NT2/D1 (cell line): ENCODE measurements around the gene SFSWAP.

Experiments
- DNase-seq: peaks from one replicate; pipeline ENCODE4 v3.0.0-alpha.2; 2011; ENCODE audit warnings: low read depth, low spot score
- H3K27me3 ChIP-seq: 2 replicates; pipeline ENCODE4 v1.6.0; 2011; ENCODE audit warnings: mild to moderate bottlenecking; ENCODE audit not compliant: insufficient read length, insufficient read depth
- H3K36me3 ChIP-seq: 2 replicates; pipeline ENCODE4 v1.6.1; 2011; ENCODE audit warnings: mild to moderate bottlenecking, low read length, mixed read lengths; ENCODE audit not compliant: insufficient read depth, insufficient read length
- H3K4me1 ChIP-seq: 2 replicates; pipeline ENCODE4 v1.5.1; 2011; ENCODE audit not compliant: insufficient read depth, insufficient read length
- H3K4me3 ChIP-seq: 2 replicates; pipeline ENCODE4 v1.5.1; 2011; ENCODE audit warnings: low read depth; ENCODE audit not compliant: insufficient read length
- H3K9ac ChIP-seq: 2 replicates; pipeline ENCODE4 v1.6.0; 2011; ENCODE audit warnings: low read depth; ENCODE audit not compliant: insufficient read length
- H3K9me3 ChIP-seq: 2 replicates; pipeline ENCODE4 v1.5.1; 2011; ENCODE audit warnings: mild to moderate bottlenecking, low read length; ENCODE audit not compliant: insufficient read depth
- SUZ12 ChIP-seq: IDR thresholded peaks from 2 replicates; pipeline ENCODE4 v1.6.1; 2011; ENCODE audit not compliant: insufficient read length, insufficient read depth; ENCODE audit errors: extremely low read depth
- YY1 ChIP-seq: IDR thresholded peaks from 2 replicates; pipeline ENCODE4 v1.6.1; 2011; ENCODE audit not compliant: insufficient read length, insufficient read depth
- ZNF274 ChIP-seq: IDR thresholded peaks from 2 replicates; pipeline ENCODE4 v1.6.1; 2011; ENCODE audit warnings: mild to moderate bottlenecking, low read depth, low read length

Gene SFSWAP

GRCh38 chr12:131725503-131725902, 14.6 kb downstream of the SFSWAP start:
- H3K27me3 ChIP-seq, result no peaks in the 10 kb centered on the region
- no peak overlapping the region for H3K9ac ChIP-seq
- no peak for DNase-seq
- peaks cover 76% of the 10 kb centered on the region for H3K36me3 ChIP-seq
- no peak overlapping the region for H3K4me3 ChIP-seq
- peaks cover 5% of the 10 kb centered on the region for H3K4me1 ChIP-seq
- H3K9me3 ChIP-seq, result no peaks in the 10 kb centered on the region
- no peak for TF ChIP-seq SUZ12
- TF ChIP-seq YY1, result no peak
- no peak for TF ChIP-seq ZNF274

DNA sequence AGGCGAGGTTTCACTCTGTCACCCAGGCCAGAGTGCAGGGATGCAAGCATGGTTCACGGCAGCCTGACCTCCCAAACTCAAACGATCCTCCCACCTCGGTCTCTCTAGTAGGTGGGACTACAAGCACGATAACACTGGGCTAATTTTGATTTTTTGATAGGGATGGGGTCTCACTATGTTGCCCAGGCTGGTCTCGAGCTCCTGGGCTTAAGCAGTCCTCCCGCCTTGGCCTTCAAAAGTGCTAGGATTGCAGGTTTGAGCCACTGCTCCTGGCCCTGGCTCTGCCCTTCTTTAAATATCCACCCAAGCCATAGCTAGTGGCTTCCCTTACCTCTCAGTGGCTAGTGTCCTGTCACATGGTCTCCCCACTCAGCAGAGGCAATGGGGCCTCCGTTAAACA, 17.8 kb downstream of the SFSWAP start:
- DNase-seq, result no peak

GRCh38 chr12:131729254-131729955, 18.5 kb downstream of the SFSWAP start:
- no peaks in the 10 kb centered on the region for H3K27me3 ChIP-seq
- no peak for DNase-seq
- no peaks in the 10 kb centered on the region for H3K9me3 ChIP-seq
- peaks cover 5% of the 10 kb centered on the region for H3K4me1 ChIP-seq
- H3K9ac ChIP-seq, result no peak overlapping the region
- H3K4me3 ChIP-seq, result no peak overlapping the region
- TF ChIP-seq ZNF274, result no peak
- TF ChIP-seq SUZ12, result no peak
- peaks cover 93% of the 10 kb centered on the region for H3K36me3 ChIP-seq

More for the DNA sequence above, 17.8 kb downstream of the SFSWAP start:
- H3K9me3 ChIP-seq, result no peaks in the 10 kb centered on the region
- peaks cover 5% of the 10 kb centered on the region for H3K4me1 ChIP-seq
- H3K9ac ChIP-seq, result no peak overlapping the region
- no peak for TF ChIP-seq SUZ12
- no peak for TF ChIP-seq ZNF274
- TF ChIP-seq YY1, result no peak
- no peaks in the 10 kb centered on the region for H3K27me3 ChIP-seq
- H3K36me3 ChIP-seq, result peaks cover 88% of the 10 kb centered on the region
- no peak overlapping the region for H3K4me3 ChIP-seq

GRCh38 chr12:131732996-131733615, 22.2 kb downstream of the SFSWAP start:
- no peak for TF ChIP-seq YY1
- no peak for TF ChIP-seq SUZ12
- TF ChIP-seq ZNF274, result no peak

DNA sequence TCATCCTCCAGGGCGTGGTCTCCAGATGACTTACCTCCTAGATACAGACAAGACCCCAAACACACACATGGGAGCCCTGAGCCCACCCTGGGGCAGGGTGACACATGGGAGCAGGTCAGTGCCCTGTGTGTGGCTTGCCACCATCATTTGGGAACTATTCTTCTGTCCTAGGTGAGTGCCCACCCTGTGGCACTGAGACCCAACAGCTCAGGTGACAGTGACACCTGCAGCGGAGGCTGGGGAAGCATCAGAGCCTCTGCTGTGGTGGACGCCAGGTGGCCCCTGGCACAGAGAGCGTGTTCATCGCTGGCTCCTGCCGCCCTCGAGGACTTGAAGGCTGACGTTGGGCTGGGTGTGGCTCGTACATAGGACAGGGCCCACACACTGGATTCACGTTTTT, 23.0 kb downstream of the SFSWAP start:
- TF ChIP-seq YY1, result no peak
- TF ChIP-seq ZNF274, result no peak
- no peak for TF ChIP-seq SUZ12

More at GRCh38 chr12:131732996-131733615, 22.2 kb downstream of the SFSWAP start:
- H3K36me3 ChIP-seq, result peaks cover 84% of the 10 kb centered on the region
- no peak overlapping the region for H3K4me3 ChIP-seq
- peak overlapping the region; percentile 14 for H3K9ac ChIP-seq
- no peaks in the 10 kb centered on the region for H3K9me3 ChIP-seq
- no peak for DNase-seq
- peaks cover 11% of the 10 kb centered on the region for H3K4me1 ChIP-seq
- no peaks in the 10 kb centered on the region for H3K27me3 ChIP-seq

DNA sequence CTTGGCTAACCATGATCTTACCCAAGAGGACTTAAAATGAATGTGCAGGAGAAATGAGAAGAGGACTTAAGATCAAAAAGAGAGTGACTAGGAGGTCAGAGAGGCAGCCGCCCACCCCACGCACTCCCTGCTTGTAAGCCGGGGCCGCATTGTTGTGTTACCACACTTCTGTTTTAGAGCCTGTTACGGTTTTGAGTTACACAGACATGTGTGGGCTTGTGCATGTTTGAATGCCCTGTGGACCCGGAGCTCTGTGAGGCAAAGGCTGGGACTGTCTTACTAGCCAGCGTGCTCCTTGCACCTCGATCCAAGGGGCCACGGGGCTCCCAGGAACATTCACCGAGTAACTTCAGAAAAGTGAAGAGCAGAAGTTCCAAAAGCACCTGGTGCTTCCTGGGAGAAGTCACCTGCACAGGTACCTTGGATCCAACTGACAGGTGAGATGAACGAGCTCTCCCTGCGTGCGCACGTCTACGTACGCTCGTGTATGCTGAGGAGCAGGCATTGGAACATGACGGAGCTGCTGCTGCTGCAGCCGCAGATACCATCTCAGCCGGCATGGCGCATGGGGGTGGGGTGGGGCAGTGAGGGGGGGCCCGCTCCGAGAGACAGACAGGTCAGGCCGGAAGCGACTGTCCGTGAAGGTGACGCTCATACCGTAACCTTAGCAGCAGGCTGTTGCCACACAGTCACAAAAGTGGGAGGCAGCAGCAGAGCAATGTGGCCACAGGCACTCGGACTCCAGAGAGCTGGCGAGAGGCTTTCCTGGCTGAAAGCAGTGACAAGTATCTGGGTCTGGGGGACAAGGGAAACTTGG, 23.7 kb downstream of the SFSWAP start:
- TF ChIP-seq ZNF274 (no peak), SUZ12 (no peak), YY1 (no peak)
- peaks cover 78% of the 10 kb centered on the region for H3K36me3 ChIP-seq
- H3K27me3 ChIP-seq, result no peaks in the 10 kb centered on the region
- H3K9me3 ChIP-seq, result no peaks in the 10 kb centered on the region
- no peak overlapping the region for H3K4me3 ChIP-seq
- H3K9ac ChIP-seq, result no peak overlapping the region
- no peak for DNase-seq
- peaks cover 11% of the 10 kb centered on the region for H3K4me1 ChIP-seq

More for the DNA sequence above, 23.0 kb downstream of the SFSWAP start:
- Histone ChIP-seq H3K9me3 (no peaks in the 10 kb centered on the region), H3K36me3 (peaks cover 80% of the 10 kb centered on the region), H3K27me3 (no peaks in the 10 kb centered on the region), H3K9ac (no peak overlapping the region), H3K4me3 (no peak overlapping the region), H3K4me1 (peaks cover 11% of the 10 kb centered on the region)
- DNase-seq, result no peak

DNA sequence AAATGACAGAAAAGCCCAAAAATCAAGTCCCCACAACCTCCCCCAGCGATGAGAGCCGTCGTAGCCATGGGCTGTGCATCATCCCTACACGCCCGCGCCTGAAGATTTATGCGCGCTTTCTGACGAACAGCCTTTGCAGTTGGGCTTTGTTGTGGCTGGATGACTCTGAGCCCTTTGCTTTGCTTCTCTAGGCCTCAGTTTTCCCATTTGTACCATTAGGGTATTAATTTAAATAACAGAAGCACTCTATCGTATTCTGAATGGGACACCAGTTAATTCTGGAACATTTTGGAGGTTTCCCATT, 24.2 kb downstream of the SFSWAP start:
- H3K9ac ChIP-seq, result no peak overlapping the region
- no peak for DNase-seq

More for the DNA sequence above, 24.2 kb downstream of the SFSWAP start:
- Histone ChIP-seq H3K4me3 (no peak overlapping the region), H3K9me3 (no peaks in the 10 kb centered on the region), H3K36me3 (peaks cover 77% of the 10 kb centered on the region), H3K27me3 (no peaks in the 10 kb centered on the region), H3K4me1 (peaks cover 9% of the 10 kb centered on the region)
- TF ChIP-seq SUZ12 (no peak), ZNF274 (no peak), YY1 (no peak)
